OCI-LY7 (cell line): ENCODE data around the gene CARD11. TPM values are rescaled to one million over a fixed set of nuclear protein-coding genes. Genes with fewer than 3 reads are reported as not detected.

ENCODE experiments used
- total RNA-seq, 2 experiments: library from RNA; depleted of rRNA in 1 of 2; stranded (reverse); fragments of >200 nt in 1 of 2; shearing (Covaris generic) in 1 of 2; gene quantifications; 2 replicates each; pipeline ENCODE4 v1.2.3, GENCODE V29; 2014 to 2022

Gene CARD11
- total RNA-seq, 2 experiments from 2014 or later = 33.8 to 63.5 TPM

Other genes with a start within 250 kb of the CARD11 start
- 6.5 and 10.3 TPM in 2 replicates for gene GNA12, start 199.6 kb downstream of the CARD11 start, total RNA-seq (2014; rRNA removed; shearing (Covaris generic))
- 35.9 and 36.1 TPM in 2 replicates for gene GNA12, start 199.6 kb downstream of the CARD11 start, total RNA-seq (2022)